ENCODE measurements around the gene RCOR2.

- TF ChIP-seq CTCF (IDR thresholded peaks at IDR 0.05) (no peak), POLR2AphosphoS5 (IDR thresholded peaks at IDR 0.05) (no peak), POLR2A (IDR thresholded peaks at IDR 0.05) (no peak), EP300 (IDR thresholded peaks at IDR 0.05) (no peak)
These were observed 23.6 kb downstream of the RCOR2 start for GRCh38 chr11:63893355-63893754.

Data from gastroesophageal sphincter (tissue), 3 donors.